HG03571 (cell line): Measurements from ENCODE around the gene ONECUT2.

ENCODE experiments used
- ATAC-seq: cut with Tn5 transposase; IDR thresholded peaks from one replicate; pipeline ENCODE4 v1.9.1; 2021; ENCODE audit not compliant: unreplicated experiment

Gene ONECUT2

DNA sequence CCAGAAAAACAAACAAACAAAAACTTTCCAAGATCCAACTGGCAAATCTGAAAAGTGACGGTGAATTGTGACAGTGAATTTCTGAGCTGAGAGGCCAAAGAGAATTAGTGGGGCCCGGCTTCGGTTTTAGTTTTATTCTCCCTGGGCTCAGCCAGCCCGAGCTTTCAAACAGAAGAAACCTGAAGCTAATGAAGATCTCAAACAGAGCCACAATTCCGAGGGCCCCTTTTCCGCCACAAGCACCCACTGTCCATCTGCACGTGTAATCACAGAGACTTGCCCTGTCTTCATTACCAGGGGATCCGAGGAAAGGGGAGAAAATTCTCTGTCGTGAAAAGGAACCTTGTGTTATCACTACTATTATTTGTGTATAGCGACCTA lies 4.2 kb upstream of the ONECUT2 start:
- ATAC-seq = no peak

DNA sequence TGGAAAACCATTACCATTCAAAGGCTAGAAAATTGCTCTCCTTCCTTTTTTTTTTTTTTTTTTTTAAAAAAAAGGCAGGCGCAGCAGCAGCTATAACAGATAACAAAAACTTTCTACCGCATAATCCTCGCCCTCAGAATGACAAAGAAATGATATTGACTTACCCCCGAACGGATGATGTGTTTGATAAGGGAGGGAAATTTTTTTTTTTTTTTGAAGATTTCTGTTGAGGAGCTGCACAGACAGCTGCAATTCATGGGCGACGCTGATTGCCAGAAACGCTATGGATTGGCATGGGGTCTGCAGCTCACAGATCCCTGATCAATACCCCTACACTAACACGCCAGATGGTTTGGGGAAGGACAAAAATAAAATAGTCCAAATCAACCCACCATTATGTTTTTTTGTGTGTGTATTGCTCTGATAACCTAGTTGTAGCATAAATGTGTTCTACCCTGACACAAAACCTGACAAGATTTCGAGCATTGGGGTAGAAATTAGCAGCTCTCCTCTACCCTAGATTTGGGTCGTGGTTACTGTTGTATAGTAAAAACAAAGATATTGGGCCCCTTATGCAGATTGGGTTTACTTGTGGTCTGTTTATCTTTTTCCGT lies 3.6 kb upstream of the ONECUT2 start:
- no peak for ATAC-seq

DNA sequence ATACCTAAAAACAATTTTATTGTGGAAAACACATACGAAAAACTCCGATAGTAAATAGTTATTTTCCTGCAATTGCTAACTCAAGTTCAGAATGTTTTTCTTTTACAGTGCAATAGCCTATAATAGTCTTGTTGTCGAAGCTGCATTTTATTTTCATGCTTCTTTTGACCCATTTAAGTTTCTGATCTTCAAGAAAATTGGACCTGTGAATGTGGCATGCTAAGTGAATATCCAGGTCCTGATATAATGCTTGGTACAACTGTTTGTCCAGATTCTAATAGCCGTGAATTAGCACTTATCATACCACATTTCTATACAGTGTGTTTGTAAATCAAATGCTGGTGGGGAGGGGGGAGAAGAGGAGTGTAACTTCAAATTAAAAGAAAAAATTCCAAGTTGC lies 3.0 kb upstream of the ONECUT2 start:
- ATAC-seq = no peak

DNA sequence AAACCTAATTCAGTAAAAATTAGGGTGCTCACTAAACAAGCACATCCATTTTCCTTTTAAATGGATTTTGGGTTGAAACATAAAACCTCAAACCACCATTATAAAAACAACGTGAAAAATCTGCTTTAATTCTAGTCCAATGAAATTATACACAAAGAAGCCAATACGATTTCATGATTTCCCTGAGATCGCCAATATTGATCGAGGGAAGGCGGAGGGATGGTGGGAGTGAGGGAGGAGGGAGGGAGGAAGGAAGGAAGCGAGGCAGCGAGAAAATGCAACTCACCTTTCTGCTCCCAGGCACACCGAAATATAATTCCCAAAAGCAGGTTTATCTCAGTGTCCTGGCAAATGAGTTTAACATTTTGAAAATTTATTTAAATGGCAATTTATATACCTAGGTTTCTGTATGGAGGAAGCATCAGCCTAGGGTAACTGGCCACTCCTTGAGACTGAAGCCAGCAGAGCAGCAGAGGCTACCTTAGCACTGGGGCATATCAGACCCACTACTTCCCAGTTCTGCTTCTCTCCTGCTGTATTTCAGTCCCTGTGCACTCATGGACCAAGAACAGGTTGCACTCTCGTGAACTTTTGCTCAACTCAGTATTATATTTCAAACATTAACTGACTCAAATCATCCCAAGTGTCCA lies 2.3 kb upstream of the ONECUT2 start:
- ATAC-seq = no peak

DNA sequence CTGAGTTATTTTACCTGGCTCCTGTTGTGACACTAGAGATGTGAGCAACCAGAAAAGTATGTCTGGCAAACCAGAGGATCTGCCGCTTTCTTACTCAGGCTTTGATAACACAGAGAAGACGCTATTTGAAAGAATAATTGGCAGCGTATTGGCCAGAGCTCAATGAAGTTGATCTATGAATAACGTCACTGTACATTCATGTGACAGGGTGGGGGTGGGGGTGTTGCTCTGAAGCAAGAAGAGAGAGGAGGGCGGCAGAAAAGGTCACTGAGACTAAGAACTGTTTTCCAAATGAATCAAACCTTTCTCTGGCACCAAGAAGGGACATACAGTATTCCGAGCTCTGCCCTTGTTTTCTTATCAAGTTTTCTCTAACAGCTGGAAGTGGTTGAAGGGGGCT lies 1.7 kb upstream of the ONECUT2 start:
- no peak for ATAC-seq

DNA sequence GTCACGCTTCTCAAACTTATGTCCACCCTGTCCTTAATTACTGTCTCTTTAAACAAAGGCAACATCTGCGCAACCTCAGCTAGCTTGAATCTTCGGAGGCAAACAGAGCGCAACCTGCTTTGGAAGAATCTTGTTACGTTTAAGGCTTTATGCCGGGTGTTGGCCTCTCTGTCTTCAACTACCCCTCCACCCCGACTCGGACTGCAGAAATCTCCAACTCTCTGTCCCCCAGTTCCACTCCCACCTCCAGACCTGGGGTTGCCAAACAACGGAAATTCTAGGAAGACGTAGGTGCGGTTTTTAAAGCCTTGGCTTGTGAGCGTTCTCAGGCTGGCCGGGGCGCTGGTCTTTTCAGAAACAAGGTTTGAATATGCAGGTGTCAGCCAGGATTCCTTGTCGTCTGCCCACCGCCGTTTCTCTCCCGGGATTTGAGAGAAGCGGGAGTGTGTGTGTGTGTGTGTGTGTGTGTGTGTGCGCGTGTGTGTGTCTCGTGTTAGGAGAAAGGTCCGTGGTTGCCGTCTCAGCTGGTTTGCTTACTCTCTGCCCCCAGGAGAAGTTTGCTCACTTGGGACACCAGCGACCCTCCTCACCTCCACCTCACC lies 1.1 kb upstream of the ONECUT2 start:
- ATAC-seq = no peak

DNA sequence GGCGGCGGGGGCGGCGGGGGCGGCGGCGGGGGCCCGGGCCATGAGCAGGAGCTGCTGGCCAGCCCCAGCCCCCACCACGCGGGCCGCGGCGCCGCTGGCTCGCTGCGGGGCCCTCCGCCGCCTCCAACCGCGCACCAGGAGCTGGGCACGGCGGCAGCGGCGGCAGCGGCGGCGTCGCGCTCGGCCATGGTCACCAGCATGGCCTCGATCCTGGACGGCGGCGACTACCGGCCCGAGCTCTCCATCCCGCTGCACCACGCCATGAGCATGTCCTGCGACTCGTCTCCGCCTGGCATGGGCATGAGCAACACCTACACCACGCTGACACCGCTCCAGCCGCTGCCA lies 644 bp downstream of the ONECUT2 start:
- no peak for ATAC-seq

DNA sequence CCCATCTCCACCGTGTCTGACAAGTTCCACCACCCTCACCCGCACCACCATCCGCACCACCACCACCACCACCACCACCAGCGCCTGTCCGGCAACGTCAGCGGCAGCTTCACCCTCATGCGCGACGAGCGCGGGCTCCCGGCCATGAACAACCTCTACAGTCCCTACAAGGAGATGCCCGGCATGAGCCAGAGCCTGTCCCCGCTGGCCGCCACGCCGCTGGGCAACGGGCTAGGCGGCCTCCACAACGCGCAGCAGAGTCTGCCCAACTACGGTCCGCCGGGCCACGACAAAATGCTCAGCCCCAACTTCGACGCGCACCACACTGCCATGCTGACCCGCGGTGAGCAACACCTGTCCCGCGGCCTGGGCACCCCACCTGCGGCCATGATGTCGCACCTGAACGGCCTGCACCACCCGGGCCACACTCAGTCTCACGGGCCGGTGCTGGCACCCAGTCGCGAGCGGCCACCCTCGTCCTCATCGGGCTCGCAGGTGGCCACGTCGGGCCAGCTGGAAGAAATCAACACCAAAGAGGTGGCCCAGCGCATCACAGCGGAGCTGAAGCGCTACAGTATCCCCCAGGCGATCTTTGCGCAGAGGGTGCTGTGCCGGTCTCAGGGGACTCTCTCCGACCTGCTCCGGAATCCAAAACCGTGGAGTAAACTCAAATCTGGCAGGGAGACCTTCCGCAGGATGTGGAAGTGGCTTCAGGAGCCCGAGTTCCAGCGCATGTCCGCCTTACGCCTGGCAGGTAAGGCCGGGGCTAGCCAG lies 1.2 kb downstream of the ONECUT2 start:
- no peak for ATAC-seq

DNA sequence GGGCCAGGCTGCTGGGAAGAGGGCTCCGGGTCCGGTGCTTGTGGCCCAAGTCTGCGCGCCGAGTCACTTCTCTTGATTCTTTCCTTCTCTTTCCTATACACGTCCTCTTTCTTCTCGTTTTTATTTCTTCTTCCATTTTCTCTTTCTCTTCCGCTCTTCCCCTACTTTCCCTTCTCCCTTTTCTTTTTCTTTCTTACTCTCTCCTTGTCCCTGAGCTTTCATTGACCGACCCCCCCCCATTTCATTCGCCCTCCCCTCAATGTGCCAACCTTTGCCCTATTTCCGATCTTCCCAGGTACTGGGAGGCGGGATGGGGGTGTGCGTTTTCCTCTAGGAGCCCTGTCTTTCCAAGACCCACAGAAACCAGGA lies 1.8 kb downstream of the ONECUT2 start:
- no peak for ATAC-seq

DNA sequence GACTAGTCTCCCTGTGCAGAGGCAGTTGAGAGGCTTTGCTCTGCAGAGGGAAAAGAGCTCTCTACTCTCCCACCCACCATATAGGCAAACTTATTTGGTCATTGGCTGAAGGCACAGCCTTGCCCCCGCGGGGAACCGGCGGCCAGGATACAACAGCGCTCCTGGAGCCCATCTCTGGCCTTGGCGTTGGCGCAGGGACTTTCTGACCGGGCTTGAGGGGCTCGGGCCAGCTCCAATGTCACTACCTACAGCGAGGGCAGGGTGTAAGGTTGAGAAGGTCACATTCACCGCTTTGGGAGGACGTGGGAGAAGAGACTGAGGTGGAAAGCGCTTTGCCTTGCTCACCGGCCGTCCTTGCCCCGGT lies 2.2 kb downstream of the ONECUT2 start:
- ATAC-seq = no peak

DNA sequence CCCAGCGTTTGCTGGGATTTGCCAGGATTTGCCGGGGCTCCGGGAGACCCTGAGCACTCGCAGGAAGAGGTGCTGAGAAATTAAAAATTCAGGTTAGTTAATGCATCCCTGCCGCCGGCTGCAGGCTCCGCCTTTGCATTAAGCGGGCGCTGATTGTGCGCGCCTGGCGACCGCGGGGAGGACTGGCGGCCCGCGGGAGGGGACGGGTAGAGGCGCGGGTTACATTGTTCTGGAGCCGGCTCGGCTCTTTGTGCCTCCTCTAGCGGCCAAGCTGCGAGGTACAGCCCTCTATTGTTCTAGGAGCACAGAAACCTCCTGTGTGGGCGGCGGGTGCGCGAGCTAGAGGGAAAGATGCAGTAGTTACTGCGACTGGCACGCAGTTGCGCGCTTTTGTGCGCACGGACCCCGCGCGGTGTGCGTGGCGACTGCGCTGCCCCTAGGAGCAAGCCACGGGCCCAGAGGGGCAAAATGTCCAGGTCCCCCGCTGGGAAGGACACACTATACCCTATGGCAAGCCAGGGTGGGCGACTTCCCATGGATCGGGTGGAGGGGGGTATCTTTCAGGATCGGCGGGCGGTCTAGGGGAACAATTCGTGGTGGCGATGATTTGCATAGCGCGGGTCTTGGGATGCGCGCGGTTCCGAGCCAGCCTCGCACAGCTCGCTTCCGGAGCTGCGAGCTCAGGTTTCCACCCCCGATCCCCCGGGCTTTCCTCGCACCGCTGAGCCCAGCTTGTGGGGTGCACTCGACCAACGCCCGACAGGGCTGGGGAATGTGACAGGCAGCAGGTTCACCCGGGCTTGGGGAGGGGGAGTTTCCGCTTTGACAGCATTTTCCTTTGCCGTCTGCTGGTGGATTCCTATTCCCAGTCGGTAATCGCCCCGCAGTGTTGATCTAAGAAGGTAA lies 2.8 kb downstream of the ONECUT2 start:
- no peak for ATAC-seq

DNA sequence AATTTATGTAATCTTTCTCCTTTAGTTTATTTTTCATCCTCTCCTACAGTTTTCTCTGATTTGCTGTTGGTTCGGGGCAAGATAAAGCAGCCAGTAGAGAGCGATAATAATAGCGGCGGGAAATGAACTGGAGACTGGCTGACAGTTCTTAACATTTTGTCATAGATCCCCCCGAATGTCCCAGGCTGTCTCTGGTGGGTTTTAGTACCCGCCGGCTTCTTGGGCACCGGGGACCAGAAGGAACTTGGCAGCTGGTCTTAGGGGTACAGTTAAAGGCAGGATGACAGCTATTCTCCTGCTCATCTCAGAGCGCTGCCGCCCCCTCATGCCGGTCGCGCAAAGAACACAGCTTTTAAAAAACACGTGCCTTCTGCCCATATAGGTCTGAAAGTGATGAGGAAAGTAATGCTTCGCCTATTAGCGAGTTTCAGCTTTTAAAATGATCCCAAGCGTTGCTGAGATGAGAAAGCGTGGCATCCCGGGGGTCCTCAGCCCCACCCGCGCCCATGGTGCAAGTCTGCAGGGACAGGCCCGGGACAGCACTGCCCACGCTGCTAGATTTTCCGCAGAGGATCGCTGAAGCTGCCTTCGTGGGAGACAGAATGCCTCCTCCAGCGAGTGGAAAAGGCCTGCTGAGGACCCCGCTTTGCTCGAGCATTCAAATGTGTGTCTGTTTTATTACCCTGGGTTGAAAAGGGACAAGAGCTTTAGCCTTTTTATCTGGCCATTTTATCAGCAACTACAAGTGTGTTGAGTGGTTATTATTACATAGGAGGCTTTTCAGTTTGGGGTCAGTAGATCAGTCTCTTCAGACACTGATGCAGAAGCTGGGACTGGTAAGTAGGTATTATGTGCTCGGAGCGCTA lies 3.8 kb downstream of the ONECUT2 start:
- no peak for ATAC-seq

DNA sequence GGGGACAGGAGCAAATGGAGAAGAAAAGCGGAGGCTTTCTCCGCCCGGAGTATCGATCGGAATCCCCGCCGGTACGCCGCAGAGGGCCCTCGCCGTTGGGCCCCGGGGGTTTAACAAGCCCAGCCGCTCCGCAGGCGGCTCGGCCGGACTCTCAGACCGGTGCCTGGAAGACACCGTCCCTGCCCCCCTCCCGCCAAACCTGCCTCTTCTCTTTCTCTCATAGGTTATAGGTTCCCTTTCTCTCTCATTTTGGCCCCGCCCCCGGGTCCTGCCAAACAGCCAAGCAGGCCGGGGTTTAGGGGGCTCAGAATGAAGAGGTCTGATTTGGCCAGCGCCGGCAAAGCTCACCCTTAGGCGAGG lies 4.4 kb downstream of the ONECUT2 start:
- no peak for ATAC-seq

DNA sequence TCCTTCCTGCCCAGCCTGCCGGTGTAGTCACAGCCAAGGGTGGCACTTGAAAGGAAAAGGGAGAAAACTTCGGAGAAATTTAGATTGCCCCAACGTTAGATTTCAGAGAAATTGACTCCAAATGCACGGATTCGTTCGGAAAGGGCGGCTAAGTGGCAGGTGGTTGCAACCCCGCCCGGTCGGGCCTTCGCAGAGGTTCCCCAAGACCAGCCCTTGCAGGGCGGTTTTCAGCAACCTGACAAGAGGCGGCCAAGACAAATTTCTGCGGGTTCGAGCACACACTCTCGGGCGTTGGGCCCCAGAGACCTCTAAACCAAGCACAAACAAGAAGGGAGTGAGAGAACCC lies 4.8 kb downstream of the ONECUT2 start:
- ATAC-seq = no peak

DNA sequence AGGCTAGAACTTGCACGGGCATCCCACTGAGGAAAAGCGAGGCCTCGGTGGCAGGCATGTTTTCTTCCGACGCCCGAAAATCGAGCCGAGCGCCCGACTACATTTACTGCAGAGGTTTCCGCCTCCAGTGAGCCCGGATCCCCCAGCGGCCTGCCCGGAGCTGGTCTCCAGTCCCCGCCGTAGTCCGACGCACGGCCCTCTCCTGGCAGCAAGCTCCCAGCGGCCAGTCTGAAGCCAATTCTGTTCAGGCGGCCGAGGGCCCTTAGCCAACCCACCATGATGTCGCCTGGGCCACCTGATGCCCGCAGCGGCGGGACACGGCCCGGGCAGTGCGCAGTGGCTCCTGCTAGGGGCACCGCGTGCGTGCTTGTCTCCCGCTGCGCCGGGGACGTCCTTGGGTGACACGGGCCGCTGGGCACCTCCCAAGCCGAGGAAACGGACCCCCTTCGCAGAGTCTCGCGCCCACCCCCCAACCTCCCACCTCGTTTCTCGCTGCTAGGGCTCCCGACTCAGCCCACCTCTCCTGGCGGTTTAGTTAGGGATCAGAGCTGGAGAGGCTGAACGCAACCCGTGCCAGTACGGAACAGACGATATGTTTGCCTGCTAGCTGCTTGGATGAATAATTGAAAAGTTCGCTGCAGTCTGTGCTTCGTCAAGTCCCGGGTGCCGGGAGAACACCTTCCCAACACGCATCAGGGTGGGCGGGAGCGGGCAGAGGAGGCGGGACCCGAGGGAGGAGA lies 5.3 kb downstream of the ONECUT2 start:
- ATAC-seq = no peak

DNA sequence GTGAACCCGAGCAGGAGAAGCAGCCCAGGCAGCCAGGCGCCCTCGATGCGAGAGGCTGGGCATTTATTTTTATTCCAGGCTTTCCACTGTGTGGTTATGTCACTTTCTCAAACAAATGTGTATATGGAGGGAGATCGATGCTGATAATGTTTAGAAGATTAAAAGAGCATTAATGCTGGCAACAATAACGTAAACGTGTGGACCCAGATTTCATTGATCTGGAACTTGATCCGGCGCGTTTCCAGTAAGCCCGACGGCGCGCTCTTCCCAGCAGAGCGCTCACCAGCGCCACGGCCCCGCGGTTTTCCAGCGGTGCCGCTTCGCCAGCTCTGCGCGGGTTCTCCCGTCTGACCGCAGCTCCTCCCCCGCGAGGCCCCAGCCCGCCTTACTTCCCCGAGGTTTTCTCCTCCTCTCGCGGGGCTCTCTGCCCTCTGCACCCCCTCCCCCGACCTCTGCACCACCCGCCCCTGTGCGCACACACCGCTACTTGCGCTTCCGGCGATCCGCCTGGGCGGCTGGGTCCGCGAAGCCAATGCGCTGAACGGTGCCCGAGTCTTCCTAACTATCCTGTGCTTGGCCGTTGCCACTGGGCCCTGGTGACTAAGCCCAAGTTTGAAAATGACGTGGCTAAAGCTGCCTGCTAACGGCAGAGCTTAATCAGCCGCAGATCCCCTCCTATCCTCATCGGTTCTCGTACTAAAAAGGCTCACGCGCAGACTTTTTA lies 6.1 kb downstream of the ONECUT2 start:
- ATAC-seq = no peak

DNA sequence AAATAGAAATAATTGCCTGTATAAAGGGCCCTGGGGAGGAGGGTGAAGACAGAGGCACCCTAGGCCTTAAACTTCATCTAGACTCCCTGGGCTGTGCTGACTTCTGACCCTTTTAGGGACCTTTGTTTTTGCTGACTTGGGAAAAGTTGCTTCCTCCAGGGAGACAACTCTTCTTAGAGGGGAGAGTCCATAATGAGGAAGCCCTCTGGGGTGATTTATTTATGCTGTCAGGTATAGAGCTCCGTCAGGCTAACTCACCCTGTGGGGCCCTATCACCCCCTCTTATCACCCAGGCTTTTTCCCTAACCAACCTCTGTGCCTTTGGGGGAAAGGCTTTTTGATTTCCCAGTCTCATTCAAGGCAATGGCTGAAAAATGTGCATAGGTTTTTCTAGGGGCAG lies 8.1 kb downstream of the ONECUT2 start:
- ATAC-seq = no peak

DNA sequence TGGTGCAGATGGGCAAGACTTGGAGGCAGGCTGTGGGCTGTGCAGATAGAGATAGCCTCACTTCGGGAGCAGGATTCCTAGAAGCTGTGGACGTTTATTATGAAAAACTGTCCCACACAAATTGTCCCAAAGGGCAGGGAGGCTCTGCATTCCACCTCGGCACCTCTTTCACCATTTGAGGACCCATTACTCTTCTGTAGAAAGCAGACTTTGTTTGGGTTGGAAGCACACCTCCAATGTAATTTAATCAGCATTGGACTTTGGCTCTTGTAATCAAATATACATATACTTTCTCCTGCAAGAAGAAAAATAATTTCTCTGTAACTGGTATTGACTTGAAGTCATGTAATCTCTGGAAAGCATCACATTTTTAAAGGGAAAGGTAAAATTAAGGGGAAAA lies 8.5 kb downstream of the ONECUT2 start:
- ATAC-seq = no peak

DNA sequence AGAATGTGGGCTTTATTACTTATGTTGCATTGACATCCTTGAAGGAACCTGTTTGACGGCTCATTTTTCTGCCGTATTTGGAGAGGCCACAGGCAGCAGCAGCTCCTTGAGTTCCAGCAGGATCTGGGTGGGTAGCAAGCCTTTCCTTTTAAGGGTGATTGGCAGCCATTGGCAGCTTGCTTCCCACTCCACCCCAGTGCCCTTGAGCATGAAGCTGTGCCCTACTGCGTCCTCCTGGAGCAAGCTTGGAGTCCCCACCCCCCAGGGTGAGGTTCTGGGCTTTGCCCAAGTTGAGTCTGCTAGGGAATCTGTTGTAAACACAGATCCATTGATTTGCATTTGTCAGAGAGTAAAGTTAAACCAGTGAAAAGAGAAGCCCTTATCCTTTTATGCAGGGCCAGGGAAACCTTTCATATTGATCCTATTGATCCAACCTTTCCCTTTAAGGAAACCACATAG lies 9.2 kb downstream of the ONECUT2 start:
- no peak for ATAC-seq
